Keratinocyte (primary cell): ENCODE measurements around the gene PPEF1. TPM values are rescaled to one million over a fixed set of nuclear protein-coding genes. Genes with fewer than 3 reads are reported as not detected.

Experiments
- DNase-seq: peaks from one replicate; pipeline ENCODE4 v3.0.0-alpha.2; 2011; ENCODE audit warnings: low read depth, missing footprints, low spot score
- FAIRE-seq: peaks from 2 replicates; lab custom pipeline; 2011; peaks lifted over from hg19 to GRCh38; lab: Jason Lieb, UNC
- H2AFZ ChIP-seq: 2 replicates; pipeline ENCODE4 v1.6.0; 2012; ENCODE audit warnings: low read length, control low read depth, inconsistent platforms; ENCODE audit not compliant: control insufficient read depth
- H3K27ac ChIP-seq: 2 replicates; pipeline ENCODE4 v1.5.1; 2011; ENCODE audit warnings: low read length; ENCODE audit not compliant: control insufficient read depth, insufficient read depth
- H3K27me3 ChIP-seq: 3 replicates; pipeline ENCODE4 v1.6.0; 2011; ENCODE audit warnings: low read length; ENCODE audit not compliant: control insufficient read depth, insufficient read depth; ENCODE audit errors: extremely low read depth
- H3K36me3 ChIP-seq, 2 experiments: 2 replicates in 1 of 2; 3 replicates in 1 of 2; pipeline ENCODE4 v1.5.1; 2011; ENCODE audit warnings: low read length in 2 of 2, mild to moderate bottlenecking in 1 of 2; ENCODE audit not compliant: control insufficient read depth in 2 of 2, insufficient read depth in 2 of 2; ENCODE audit errors: extremely low read depth in 1 of 2
- H3K4me1 ChIP-seq: 3 replicates; pipeline ENCODE4 v1.5.1; 2011; ENCODE audit warnings: low read length; ENCODE audit not compliant: control insufficient read depth, insufficient read depth; ENCODE audit errors: extremely low read depth
- H3K4me2 ChIP-seq: 3 replicates; pipeline ENCODE4 v1.6.0; 2011; ENCODE audit warnings: low read depth, low read length; ENCODE audit not compliant: control insufficient read depth, insufficient read depth; ENCODE audit errors: extremely low read depth
- H3K4me3 ChIP-seq, 3 experiments: fragments of 200-600 bp in 1 of 3; sonication (generic) in 1 of 3; 2 replicates in 2 of 3; 3 replicates in 1 of 3; pipeline ENCODE4 v1.5.1; 2011 to 2016; ENCODE audit warnings: low read length in 3 of 3, mild to moderate bottlenecking in 3 of 3, control low read depth in 2 of 3, inconsistent platforms in 1 of 3, low read depth in 1 of 3, mixed read lengths in 1 of 3, mixed run types in 1 of 3, moderate library complexity in 1 of 3; ENCODE audit not compliant: control insufficient read depth in 2 of 3, insufficient read depth in 2 of 3; ENCODE audit errors: extremely low read depth in 1 of 3
- H3K79me2 ChIP-seq: 2 replicates; pipeline ENCODE4 v1.6.0; 2012; ENCODE audit warnings: low read length; ENCODE audit not compliant: control insufficient read depth, insufficient read depth
- H3K9ac ChIP-seq: 3 replicates; pipeline ENCODE4 v1.6.0; 2011; ENCODE audit warnings: low read length; ENCODE audit not compliant: control insufficient read depth, insufficient read depth; ENCODE audit errors: extremely low read depth
- H3K9me1 ChIP-seq: 3 replicates; pipeline ENCODE4 v1.6.0; 2011; ENCODE audit warnings: low read length; ENCODE audit not compliant: control insufficient read depth, insufficient read depth; ENCODE audit errors: extremely low read depth
- H3K9me3 ChIP-seq: 2 replicates; pipeline ENCODE4 v1.5.1; 2012; ENCODE audit warnings: low read depth, low read length; ENCODE audit not compliant: control insufficient read depth
- H4K20me1 ChIP-seq: 3 replicates; pipeline ENCODE4 v1.6.0; 2011; ENCODE audit warnings: low read length; ENCODE audit not compliant: control insufficient read depth, insufficient read depth; ENCODE audit errors: extremely low read depth
- EZH2 ChIP-seq: IDR thresholded peaks from one replicate; pipeline ENCODE4 v1.6.1; 2012; ENCODE audit warnings: inconsistent platforms, mild to moderate bottlenecking, low read length, moderate library complexity
- dilution Hi-C: fragments of 300-500 bp; cut with MboI; formaldehyde crosslinking; loops from one replicate; pipeline ENCODE4 v1.7.0; 2020; ENCODE audit warnings: low sequenced_read_pairs; ENCODE audit not compliant: extremely low pct_ligation_motif_present
- polyA plus RNA-seq, 5 experiments: library from polyadenylated mRNA; depleted of rRNA in 3 of 5; stranded (reverse) in 3 of 5; stranded (forward) in 1 of 5; unstranded in 1 of 5; fragments of >200 nt; gene quantifications; 1 replicate in 1 of 5; 2 replicates in 3 of 5; 3 replicates in 1 of 5; pipeline versions ENCODE4 v1.2.1 to v1.2.3, GENCODE V29; 2011 to 2012; ENCODE audit warnings: missing spikeins in 2 of 5, low read depth in 1 of 5, low replicate concordance in 1 of 5
- TF ChIP-seq, protein P1 (sequence below), 3 experiments: IDR thresholded peaks in 1 of 3; conservative IDR thresholded peaks in 1 of 3; optimal IDR thresholded peaks in 1 of 3; 2 replicates in 2 of 3; 3 replicates in 1 of 3; pipeline versions ENCODE3 to v1.5.1; 2011; ENCODE audit warnings: low read length in 3 of 3, mild to moderate bottlenecking in 3 of 3, moderate library complexity in 2 of 3, control low read depth in 1 of 3, inconsistent platforms in 1 of 3; ENCODE audit not compliant: insufficient read depth in 2 of 3; ENCODE audit errors: extremely low read depth in 1 of 3

Gene PPEF1
- polyA plus RNA-seq, 1 donor (not counting 4 experiments of a cell fraction or from before 2014, with no cell fraction given): not detected

- no peak overlapping the region for H3K4me3 ChIP-seq
- H3K4me2 ChIP-seq: no peak overlapping the region
- no peak for FAIRE-seq
- DNase-seq: no peak
- no peaks in the 10 kb centered on the region for H3K4me1 ChIP-seq
- H3K36me3 ChIP-seq: no peaks in the 10 kb centered on the region
- no peaks in the 10 kb centered on the region for H3K79me2 ChIP-seq
- no peaks in the 10 kb centered on the region for H4K20me1 ChIP-seq
- H3K9ac ChIP-seq: no peak overlapping the region
- no peaks in the 10 kb centered on the region for H3K27me3 ChIP-seq
- no peaks in the 10 kb centered on the region for H3K9me3 ChIP-seq
- no peak overlapping the region for H2AFZ ChIP-seq
- TF ChIP-seq EZH2: no peak
- TF ChIP-seq, protein P1, sequence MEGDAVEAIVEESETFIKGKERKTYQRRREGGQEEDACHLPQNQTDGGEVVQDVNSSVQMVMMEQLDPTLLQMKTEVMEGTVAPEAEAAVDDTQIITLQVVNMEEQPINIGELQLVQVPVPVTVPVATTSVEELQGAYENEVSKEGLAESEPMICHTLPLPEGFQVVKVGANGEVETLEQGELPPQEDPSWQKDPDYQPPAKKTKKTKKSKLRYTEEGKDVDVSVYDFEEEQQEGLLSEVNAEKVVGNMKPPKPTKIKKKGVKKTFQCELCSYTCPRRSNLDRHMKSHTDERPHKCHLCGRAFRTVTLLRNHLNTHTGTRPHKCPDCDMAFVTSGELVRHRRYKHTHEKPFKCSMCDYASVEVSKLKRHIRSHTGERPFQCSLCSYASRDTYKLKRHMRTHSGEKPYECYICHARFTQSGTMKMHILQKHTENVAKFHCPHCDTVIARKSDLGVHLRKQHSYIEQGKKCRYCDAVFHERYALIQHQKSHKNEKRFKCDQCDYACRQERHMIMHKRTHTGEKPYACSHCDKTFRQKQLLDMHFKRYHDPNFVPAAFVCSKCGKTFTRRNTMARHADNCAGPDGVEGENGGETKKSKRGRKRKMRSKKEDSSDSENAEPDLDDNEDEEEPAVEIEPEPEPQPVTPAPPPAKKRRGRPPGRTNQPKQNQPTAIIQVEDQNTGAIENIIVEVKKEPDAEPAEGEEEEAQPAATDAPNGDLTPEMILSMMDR (optimal IDR thresholded peaks at IDR 0.05 in 1 of 3, IDR thresholded peaks at IDR 0.05 in 1 of 3, conservative IDR thresholded peaks at IDR 0.05 in 1 of 3; ENCODE audit: extremely low read depth in 1 of 3, insufficient read depth in 2 of 3, low read length in 3 of 3): no peak
- dilution Hi-C loops: no loop called here
- H3K27ac ChIP-seq: no peak overlapping the region
- no peaks in the 10 kb centered on the region for H3K9me1 ChIP-seq
Measured at GRCh38 chrX:18682979-18683387, 24.5 kb upstream of the PPEF1 start.

DNA sequence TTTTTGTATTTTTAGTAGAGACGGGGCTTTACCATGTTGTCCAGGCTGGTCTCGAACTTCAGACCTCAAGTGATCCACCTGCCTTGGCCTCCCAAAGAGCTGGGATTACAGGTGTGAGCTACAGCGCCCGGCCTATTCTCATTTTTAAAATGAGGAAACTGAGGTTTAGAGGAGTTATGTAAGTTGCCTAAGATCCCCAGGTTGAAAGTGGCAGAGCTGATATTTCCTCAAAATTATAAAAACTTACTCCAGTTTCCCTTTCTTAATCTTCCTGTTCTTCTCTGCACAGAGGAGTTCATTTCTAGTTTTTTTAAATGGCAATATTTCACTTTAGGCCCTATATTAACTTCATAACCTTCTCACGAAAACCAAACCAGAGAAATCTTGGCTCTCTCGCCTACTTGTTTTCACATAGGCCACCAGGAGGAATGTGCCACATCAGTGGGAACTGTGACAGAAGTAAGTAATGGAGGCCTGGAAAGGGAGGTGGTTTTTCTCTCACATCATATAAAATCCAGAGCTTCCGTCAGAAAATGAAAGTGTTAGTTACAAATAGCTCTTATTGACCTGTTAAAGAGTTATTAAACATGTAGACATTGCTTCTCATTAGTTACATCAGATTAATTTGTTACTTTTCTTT, 19.5 kb upstream of the PPEF1 start:
- Histone ChIP-seq H3K27me3 (no peaks in the 10 kb centered on the region), H3K4me1 (no peaks in the 10 kb centered on the region), H3K4me2 (no peak overlapping the region), H2AFZ (no peak overlapping the region), H3K79me2 (no peaks in the 10 kb centered on the region), H3K9ac (no peak overlapping the region), H3K9me1 (no peaks in the 10 kb centered on the region), H3K27ac (no peak overlapping the region), H3K36me3 (no peaks in the 10 kb centered on the region), H3K9me3 (no peaks in the 10 kb centered on the region), H4K20me1 (no peaks in the 10 kb centered on the region), H3K4me3 (no peak overlapping the region)
- TF ChIP-seq, protein P1 (optimal IDR thresholded peaks at IDR 0.05 in 1 of 3, IDR thresholded peaks at IDR 0.05 in 1 of 3, conservative IDR thresholded peaks at IDR 0.05 in 1 of 3; ENCODE audit: extremely low read depth in 1 of 3, insufficient read depth in 2 of 3, low read length in 3 of 3): no peak
- no peak for DNase-seq
- FAIRE-seq: no peak
- dilution Hi-C loops: no loop called here
